Measurements from ENCODE around the gene AOPEP. TPM values are rescaled to one million over a fixed set of nuclear protein-coding genes. Genes with fewer than 3 reads are reported as not detected.

Gene AOPEP
- total RNA-seq, 2 experiments from 2014 or later: 9.5 TPM

GRCh38 chr9:95097279-95097678, 370.8 kb downstream of the AOPEP start:
- Mint-ChIP-seq H3K27me3 (no peaks in the 10 kb centered on the region), H3K9me3 (no peaks in the 10 kb centered on the region), H3K4me1 (peaks cover 9% of the 10 kb centered on the region), H3K27ac (no peak overlapping the region), H3K4me3 (no peak overlapping the region), H3K36me3 (no peaks in the 10 kb centered on the region)
- POLR2A ChIA-PET: no interaction called here
- DNase-seq (no peak), ATAC-seq (ENCODE audit: low read depth) (no peak)

DNA sequence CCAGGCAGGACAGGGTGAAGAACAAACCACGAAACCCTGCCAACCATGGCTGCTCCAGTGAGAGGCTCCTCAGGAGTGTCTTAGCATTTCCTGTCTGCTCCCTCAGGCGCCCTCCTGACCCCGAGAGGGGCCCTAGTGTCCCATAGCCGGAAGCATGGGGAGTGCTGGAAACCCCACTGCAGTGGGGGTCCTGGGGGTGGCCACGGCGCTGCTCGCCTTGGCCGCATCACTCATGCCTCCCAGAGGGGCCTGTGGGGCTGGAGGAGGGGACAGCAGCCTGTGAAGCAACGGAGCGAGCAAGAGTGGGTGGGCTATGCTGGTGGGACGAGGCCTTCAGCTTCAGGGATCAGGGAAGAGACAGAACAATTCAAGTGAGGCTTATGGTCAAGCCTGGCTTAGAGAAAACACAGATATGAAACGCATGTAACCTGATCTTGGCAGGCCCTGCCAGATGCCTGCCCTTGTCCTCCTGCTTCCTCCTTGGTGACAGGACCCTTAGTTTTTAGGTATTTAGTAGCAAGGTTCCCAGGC, 372.0 kb downstream of the AOPEP start:
- H3K4me1 Mint-ChIP-seq: peaks cover 2% of the 10 kb centered on the region
- no peak overlapping the region for H3K4me3 Mint-ChIP-seq
- no peak overlapping the region for H3K27ac Mint-ChIP-seq
- DNase-seq (no peak), ATAC-seq (ENCODE audit: low read depth) (no peak)
- POLR2A ChIA-PET: no interaction called here
- no peaks in the 10 kb centered on the region for H3K36me3 Mint-ChIP-seq
- no peaks in the 10 kb centered on the region for H3K9me3 Mint-ChIP-seq
- H3K27me3 Mint-ChIP-seq: no peaks in the 10 kb centered on the region

DNA sequence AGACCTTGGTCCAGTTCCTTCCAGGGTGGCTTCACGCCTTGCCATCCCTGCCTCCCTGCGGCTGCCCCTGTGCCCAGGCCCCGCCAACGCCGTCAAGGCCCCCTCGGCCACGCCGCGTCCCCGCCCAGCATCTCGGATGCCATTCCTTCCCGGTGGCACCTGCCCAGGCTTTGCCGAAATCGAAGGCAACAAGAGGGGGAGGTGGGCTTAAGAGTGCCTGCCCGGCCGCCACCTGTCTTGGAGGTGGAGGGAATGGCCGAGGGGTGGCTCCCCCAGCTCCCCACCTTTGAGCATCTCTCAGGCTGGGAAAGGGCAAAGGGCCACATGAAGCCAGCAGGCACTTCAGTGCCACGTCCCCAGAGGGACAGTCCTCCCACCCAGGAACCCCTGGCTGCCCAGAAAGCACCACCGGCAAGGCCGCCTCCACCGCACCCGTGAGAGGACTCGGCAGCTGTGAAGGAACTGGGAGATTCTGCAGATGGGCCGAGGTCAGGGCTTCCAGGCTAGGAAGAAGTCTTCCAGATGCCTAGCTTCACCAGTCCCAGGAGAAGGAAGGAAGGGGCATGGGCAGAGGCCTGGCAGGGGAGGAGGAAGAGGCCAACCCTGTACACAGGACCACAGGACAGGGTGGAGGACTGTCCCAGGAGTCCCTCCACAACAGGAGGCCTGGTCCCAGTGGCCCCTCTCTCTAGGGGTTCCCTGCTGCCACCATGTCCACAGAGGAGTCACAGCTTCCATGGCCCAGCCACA, 373.0 kb downstream of the AOPEP start:
- H3K4me3 Mint-ChIP-seq: no peak overlapping the region
- no peak for ATAC-seq (ENCODE audit: low read depth)
- POLR2A ChIA-PET: no interaction called here
- no peaks in the 10 kb centered on the region for H3K4me1 Mint-ChIP-seq
- no peaks in the 10 kb centered on the region for H3K9me3 Mint-ChIP-seq
- H3K27me3 Mint-ChIP-seq: no peaks in the 10 kb centered on the region
- no peak overlapping the region for H3K27ac Mint-ChIP-seq
- H3K36me3 Mint-ChIP-seq: no peaks in the 10 kb centered on the region
- DNase-seq: no peak

GRCh38 chr9:95100071-95100627, 373.6 kb downstream of the AOPEP start:
- Mint-ChIP-seq H3K4me1 (no peaks in the 10 kb centered on the region), H3K4me3 (no peak overlapping the region), H3K9me3 (no peaks in the 10 kb centered on the region), H3K27ac (no peak overlapping the region), H3K27me3 (no peaks in the 10 kb centered on the region), H3K36me3 (no peaks in the 10 kb centered on the region)
- DNase-seq (no peak), ATAC-seq (ENCODE audit: low read depth) (no peak)
- POLR2A ChIA-PET: no interaction called here

- Mint-ChIP-seq H3K4me3 (no peak overlapping the region), H3K36me3 (peaks cover 4% of the 10 kb centered on the region), H3K27ac (no peak overlapping the region), H3K9me3 (no peaks in the 10 kb centered on the region), H3K4me1 (peaks cover 1% of the 10 kb centered on the region), H3K27me3 (no peaks in the 10 kb centered on the region)
- no peak for DNase-seq
- POLR2A ChIA-PET: no interaction called here
- no peak for ATAC-seq (ENCODE audit: low read depth)
These were observed 374.8 kb downstream of the AOPEP start for GRCh38 chr9:95101326-95101725.

DNA sequence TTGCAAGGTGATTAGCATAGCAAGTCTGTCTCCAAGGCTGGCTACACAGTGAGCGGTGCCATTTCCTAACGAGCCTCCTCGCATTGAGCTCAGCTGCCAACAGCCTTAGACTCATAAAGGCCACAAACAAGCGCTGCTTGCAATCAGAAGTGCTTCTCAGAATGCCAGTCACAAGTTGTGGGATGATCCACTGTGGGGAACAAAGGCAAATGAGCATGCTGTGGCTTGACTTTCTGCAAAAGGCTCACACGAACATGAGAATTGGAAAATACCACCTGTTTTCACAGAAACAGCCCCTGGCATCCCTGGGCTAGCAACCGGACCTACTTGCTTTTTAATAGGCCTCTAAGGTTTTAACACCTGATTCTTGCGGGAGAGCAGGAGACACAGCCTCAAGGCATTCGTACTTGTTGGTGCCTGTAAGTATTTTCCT, 375.5 kb downstream of the AOPEP start:
- Mint-ChIP-seq H3K4me3 (no peak overlapping the region), H3K36me3 (peaks cover 6% of the 10 kb centered on the region), H3K4me1 (peaks cover 1% of the 10 kb centered on the region), H3K27me3 (no peaks in the 10 kb centered on the region), H3K9me3 (no peaks in the 10 kb centered on the region), H3K27ac (no peak overlapping the region)
- no peak for ATAC-seq (ENCODE audit: low read depth)
- no peak for DNase-seq
- POLR2A ChIA-PET: no interaction called here

DNA sequence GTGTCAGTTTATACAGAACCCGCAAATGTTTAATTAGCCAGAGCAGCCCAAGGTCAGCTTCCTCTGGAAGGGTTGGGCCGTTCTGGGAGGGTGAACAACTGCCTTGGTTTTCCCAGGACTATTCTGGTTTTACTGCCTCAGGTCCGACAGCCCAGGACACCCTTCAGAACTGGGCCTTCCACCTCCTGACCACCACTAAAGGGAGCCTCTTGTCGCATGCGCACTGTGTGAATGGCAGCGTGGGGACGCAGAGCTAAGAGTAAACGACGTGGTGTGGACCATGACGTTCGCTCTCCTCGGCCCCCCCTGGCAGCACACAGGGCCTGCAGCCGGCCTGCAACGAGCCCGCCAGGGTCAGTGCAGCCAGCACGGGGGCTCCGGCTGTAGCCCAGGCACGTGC, 376.1 kb downstream of the AOPEP start:
- H3K4me1 Mint-ChIP-seq: peaks cover 1% of the 10 kb centered on the region
- DNase-seq (no peak), ATAC-seq (ENCODE audit: low read depth) (no peak)
- no peaks in the 10 kb centered on the region for H3K9me3 Mint-ChIP-seq
- no peak overlapping the region for H3K4me3 Mint-ChIP-seq
- H3K36me3 Mint-ChIP-seq: peaks cover 7% of the 10 kb centered on the region
- no peak overlapping the region for H3K27ac Mint-ChIP-seq
- H3K27me3 Mint-ChIP-seq: no peaks in the 10 kb centered on the region
- POLR2A ChIA-PET: no interaction called here

GRCh38 chr9:95103281-95103771, 376.8 kb downstream of the AOPEP start:
- ATAC-seq (ENCODE audit: low read depth) (no peak), DNase-seq (no peak)
- H3K27ac Mint-ChIP-seq: no peak overlapping the region
- H3K9me3 Mint-ChIP-seq: no peaks in the 10 kb centered on the region
- H3K36me3 Mint-ChIP-seq: peaks cover 7% of the 10 kb centered on the region
- H3K4me1 Mint-ChIP-seq: peaks cover 1% of the 10 kb centered on the region
- no peaks in the 10 kb centered on the region for H3K27me3 Mint-ChIP-seq
- POLR2A ChIA-PET: no interaction called here
- H3K4me3 Mint-ChIP-seq: no peak overlapping the region

DNA sequence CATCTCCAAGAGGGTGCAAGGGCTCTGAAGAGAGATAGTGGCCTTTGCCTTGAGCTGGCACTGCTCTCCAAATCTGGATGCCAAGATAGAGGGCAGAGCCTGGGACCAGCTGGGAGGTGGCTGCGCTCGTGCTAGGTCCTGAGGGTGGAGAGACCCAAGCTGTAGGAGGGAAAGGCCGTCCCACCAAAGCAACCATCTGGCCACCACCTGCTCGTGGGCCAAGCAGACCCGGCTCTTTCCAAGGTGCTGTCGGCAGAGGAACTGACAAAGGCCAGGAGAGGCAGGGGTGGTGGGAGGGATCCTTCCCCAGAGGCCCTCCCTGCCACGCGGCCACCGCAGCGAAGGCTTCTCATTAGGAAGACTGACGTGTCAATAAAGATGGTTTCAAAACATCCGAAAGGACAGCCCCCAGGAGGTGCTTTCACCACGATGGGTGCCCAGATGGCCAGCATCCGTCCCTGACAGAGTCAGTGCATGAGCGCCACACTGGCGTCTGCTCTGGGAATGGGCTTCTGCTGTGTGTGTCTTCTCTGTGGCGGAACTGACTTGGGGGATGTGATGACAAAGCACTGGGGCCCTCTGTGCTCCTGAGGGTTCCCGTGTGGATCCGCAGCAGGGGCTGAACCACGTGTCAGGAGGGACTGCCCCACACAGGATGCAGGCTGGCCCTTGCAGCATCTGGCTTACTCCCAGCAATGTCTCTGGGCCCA, 377.5 kb downstream of the AOPEP start:
- DNase-seq (no peak), ATAC-seq (ENCODE audit: low read depth) (no peak)
- no peak overlapping the region for H3K4me3 Mint-ChIP-seq
- no peaks in the 10 kb centered on the region for H3K9me3 Mint-ChIP-seq
- POLR2A ChIA-PET: no interaction called here
- no peaks in the 10 kb centered on the region for H3K27me3 Mint-ChIP-seq
- peaks cover 1% of the 10 kb centered on the region for H3K4me1 Mint-ChIP-seq
- no peak overlapping the region for H3K27ac Mint-ChIP-seq
- peaks cover 7% of the 10 kb centered on the region for H3K36me3 Mint-ChIP-seq

DNA sequence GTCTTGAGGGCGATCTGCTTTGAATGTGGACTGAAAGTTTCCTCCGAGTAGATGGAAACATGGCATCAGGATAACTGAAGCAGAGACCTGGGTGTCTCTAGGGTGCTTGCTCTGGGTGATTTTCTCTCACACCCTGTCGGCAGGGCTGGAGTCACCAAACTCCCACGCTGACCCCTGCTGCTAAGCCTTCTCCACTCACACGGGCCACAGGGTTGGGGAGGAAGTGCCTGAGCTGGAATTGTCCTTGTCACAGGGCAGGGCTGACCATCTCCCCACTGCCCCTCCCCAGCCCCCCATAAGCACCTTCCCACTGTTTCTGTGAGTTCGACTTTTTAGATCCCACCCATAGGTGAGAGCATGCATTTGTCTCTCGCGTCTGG, 378.1 kb downstream of the AOPEP start:
- Mint-ChIP-seq H3K27ac (no peak overlapping the region), H3K9me3 (no peaks in the 10 kb centered on the region), H3K36me3 (peaks cover 7% of the 10 kb centered on the region), H3K4me3 (no peak overlapping the region), H3K4me1 (peaks cover 1% of the 10 kb centered on the region), H3K27me3 (no peaks in the 10 kb centered on the region)
- ATAC-seq (ENCODE audit: low read depth) (no peak), DNase-seq (no peak)
- POLR2A ChIA-PET: no interaction called here

DNA sequence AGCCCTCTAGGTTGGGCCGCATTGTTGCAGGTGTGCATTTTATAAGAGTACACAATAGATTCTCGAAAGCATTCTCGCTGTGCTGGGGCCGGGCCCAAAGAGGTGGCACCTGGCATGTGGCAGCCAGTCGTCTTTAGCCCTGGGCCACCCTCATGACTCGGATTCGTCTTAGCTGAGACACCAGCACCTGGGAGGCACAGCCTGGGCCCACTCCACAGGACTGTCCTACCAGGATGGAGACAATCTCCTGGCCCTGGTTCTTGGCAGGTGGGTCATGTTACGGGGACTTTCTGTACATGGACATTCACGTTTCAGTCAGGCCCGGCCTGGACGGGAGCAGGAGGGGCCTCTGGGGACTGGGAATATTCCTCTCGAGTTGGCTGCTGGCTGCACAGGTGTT, 378.5 kb downstream of the AOPEP start:
- peaks cover 7% of the 10 kb centered on the region for H3K36me3 Mint-ChIP-seq
- H3K27me3 Mint-ChIP-seq: no peaks in the 10 kb centered on the region
- H3K9me3 Mint-ChIP-seq: no peaks in the 10 kb centered on the region
- DNase-seq: no peak
- POLR2A ChIA-PET: no interaction called here
- no peak for ATAC-seq (ENCODE audit: low read depth)
- no peak overlapping the region for H3K4me3 Mint-ChIP-seq
- H3K27ac Mint-ChIP-seq: no peak overlapping the region
- peaks cover 1% of the 10 kb centered on the region for H3K4me1 Mint-ChIP-seq

DNA sequence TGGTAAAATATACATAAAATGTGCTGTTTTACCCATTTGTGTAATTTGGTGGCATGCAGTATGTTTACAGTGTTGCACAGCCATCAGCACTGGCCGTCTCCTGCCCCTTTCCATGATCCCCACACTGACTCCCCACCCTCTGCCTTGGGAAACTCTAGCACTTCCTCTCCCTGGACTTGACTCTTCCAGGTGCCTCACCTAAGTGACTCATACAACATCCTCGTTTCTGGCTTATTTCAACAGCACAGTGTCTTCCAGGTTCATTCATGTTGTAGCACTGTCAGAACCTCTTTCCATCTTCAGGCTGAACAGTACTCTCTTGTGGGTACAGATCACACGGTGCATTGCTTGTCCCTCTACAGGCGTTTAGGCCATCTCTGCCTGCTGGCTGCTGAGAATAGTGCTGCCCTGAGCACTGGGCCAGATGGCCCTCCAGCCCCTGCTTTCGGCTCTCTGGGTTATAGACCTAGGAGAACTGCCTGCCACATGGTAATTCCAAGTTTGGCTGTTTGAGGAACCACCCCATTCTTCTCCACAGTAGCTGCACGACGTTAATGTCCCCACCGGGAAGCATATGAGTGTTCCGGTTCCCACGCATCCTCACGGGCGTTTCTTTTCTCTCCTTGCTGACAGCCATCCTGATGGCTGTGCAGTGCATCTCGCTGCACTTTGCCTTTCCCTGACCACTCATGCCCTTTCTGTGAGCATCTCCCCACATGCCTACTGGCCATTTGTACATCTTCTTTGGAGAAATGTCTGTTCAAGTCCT, 379.2 kb downstream of the AOPEP start:
- ATAC-seq (ENCODE audit: low read depth): no peak

DNA sequence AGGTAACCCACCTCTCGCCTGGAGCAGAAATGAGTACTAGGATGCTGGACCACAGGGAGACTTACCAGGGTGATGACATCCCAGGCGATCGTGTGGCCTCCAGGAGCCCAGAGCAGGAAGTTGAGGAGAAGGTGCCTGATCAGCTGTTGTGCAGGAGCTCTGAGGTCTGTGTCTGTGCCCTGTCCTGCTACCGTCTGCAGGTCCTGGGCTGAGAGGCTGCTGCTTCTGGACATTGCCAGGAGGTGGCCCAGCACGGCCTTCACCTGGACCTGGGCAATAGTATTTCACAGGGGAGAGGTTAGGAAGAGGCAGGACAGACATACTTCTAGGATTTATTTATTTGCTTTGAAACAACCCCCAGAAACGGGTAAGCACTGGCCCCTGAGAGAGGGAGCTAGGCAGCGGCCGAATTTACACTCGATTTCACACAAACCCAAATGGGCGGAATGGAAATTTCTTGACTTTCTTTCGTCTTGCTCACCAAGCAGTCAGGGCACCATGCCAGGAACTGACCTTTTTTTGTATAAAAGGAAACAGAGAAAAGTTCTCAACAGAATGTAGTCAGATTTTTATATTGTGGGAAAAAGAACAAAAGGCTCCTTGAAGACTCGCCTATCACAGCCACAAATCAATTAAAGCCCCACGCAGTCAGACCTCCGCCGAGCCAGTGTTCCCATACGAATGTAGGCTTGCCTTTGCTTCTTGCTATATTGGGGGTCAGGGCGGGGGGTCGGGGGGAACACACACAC, 380.7 kb downstream of the AOPEP start:
- Mint-ChIP-seq H3K27me3 (no peaks in the 10 kb centered on the region), H3K4me3 (no peak overlapping the region), H3K4me1 (peaks cover 1% of the 10 kb centered on the region), H3K36me3 (peaks cover 7% of the 10 kb centered on the region), H3K9me3 (no peaks in the 10 kb centered on the region), H3K27ac (peak overlapping the region; percentile 48)
- no peak for DNase-seq
- POLR2A ChIA-PET: no interaction called here
- no peak for ATAC-seq (ENCODE audit: low read depth)

More for the DNA sequence above, 379.2 kb downstream of the AOPEP start:
- Mint-ChIP-seq H3K27ac (no peak overlapping the region), H3K27me3 (no peaks in the 10 kb centered on the region), H3K36me3 (peaks cover 7% of the 10 kb centered on the region), H3K4me1 (peaks cover 1% of the 10 kb centered on the region), H3K9me3 (no peaks in the 10 kb centered on the region), H3K4me3 (no peak overlapping the region)
- POLR2A ChIA-PET: no interaction called here
- DNase-seq: no peak
